Fibroblast of lung (primary cell): ENCODE results near the gene TRIM37. TPM values are rescaled to one million over a fixed set of nuclear protein-coding genes. Genes with fewer than 3 reads are reported as not detected.

Experiments
- DNase-seq, 2 donors: peaks; one replicate each; pipeline versions ENCODE4 v3.0.0 to v3.0.0-alpha.2; 2010; ENCODE audit warnings: low read depth in 2 of 2
- H2AFZ ChIP-seq: 2 replicates; pipeline ENCODE4 v1.5.1; 2012; ENCODE audit warnings: low read length, control low read depth, inconsistent platforms
- H3K27ac ChIP-seq: 2 replicates; pipeline ENCODE4 v1.5.1; 2011; ENCODE audit warnings: low read length, control low read depth; ENCODE audit not compliant: insufficient read depth
- H3K27me3 ChIP-seq: 2 replicates; pipeline ENCODE4 v1.5.1; 2011; ENCODE audit warnings: mild to moderate bottlenecking, low read length; ENCODE audit not compliant: control insufficient read depth, insufficient read depth
- H3K36me3 ChIP-seq: 2 replicates; pipeline ENCODE4 v1.5.1; 2011; ENCODE audit warnings: low read length; ENCODE audit not compliant: control insufficient read depth, insufficient read depth
- H3K4me1 ChIP-seq: 2 replicates; pipeline ENCODE4 v1.5.1; 2011; ENCODE audit warnings: low read length; ENCODE audit not compliant: control insufficient read depth, insufficient read depth; ENCODE audit errors: extremely low read depth
- H3K4me2 ChIP-seq: 2 replicates; pipeline ENCODE4 v1.5.1; 2011; ENCODE audit warnings: low read length, control low read depth; ENCODE audit not compliant: insufficient read depth; ENCODE audit errors: extremely low read depth
- H3K4me3 ChIP-seq, 4 experiments: fragments of 200-600 bp in 1 of 4; sonication (generic) in 1 of 4; replicated peaks in 1 of 4; 2 replicates each; pipeline ENCODE4 v1.5.1; 2011 to 2016; ENCODE audit warnings: low read length in 4 of 4, low read depth in 3 of 4, mild to moderate bottlenecking in 3 of 4, control low read depth in 2 of 4, inconsistent platforms in 1 of 4, mixed read lengths in 1 of 4; ENCODE audit not compliant: insufficient read depth in 1 of 4; ENCODE audit errors: control extremely low read depth in 1 of 4
- H3K79me2 ChIP-seq: 2 replicates; pipeline ENCODE4 v1.5.1; 2012; ENCODE audit warnings: mild to moderate bottlenecking, low read length, inconsistent platforms; ENCODE audit not compliant: control insufficient read depth, insufficient read depth
- H3K9ac ChIP-seq: 2 replicates; pipeline ENCODE4 v1.5.1; 2011; ENCODE audit warnings: mild to moderate bottlenecking, low read length, control low read depth; ENCODE audit not compliant: insufficient read depth
- H3K9me3 ChIP-seq: 2 replicates; pipeline ENCODE4 v1.5.1; 2012; ENCODE audit warnings: low read depth, low read length; ENCODE audit not compliant: control insufficient read depth, insufficient read depth
- H4K20me1 ChIP-seq: 2 replicates; pipeline ENCODE4 v1.5.1; 2011; ENCODE audit warnings: low read length; ENCODE audit not compliant: control insufficient read depth, insufficient read depth; ENCODE audit errors: extremely low read depth
- EZH2 ChIP-seq: IDR thresholded peaks from 2 replicates; pipeline ENCODE4 v1.5.1; 2012; ENCODE audit warnings: low read length, control low read depth, mild to moderate bottlenecking; ENCODE audit errors: missing control alignments
- polyA plus RNA-seq, 2 donors: library from polyadenylated mRNA; depleted of rRNA in 1 of 2; stranded (reverse) in 1 of 2; unstranded in 1 of 2; fragments of >200 nt; gene quantifications; 2 replicates each; pipeline ENCODE4 v1.2.1, GENCODE V29; 2011 to 2012; ENCODE audit warnings: missing spikeins in 1 of 2
- total RNA-seq: library from RNA; depleted of rRNA; stranded (reverse); fragments of >200 nt; gene quantifications from 2 replicates; pipeline ENCODE4 v1.2.1, GENCODE V29; 2014
- TF ChIP-seq, protein P1 (sequence below), 2 donors: IDR thresholded peaks in 1 of 2; conservative IDR thresholded peaks in 1 of 2; 1 replicate in 1 of 2; 2 replicates in 1 of 2; pipeline ENCODE4 v1.5.1; 2011 to 2012; ENCODE audit warnings: low read length in 2 of 2, control low read depth in 1 of 2, inconsistent platforms in 1 of 2, low read depth in 1 of 2, mild to moderate bottlenecking in 1 of 2

The TRIM37 gene
- total and polyA plus RNA-seq, 2 donors (not counting 1 experiment from before 2014, with no cell fraction given): 29.3 to 55.3 TPM

DNA sequence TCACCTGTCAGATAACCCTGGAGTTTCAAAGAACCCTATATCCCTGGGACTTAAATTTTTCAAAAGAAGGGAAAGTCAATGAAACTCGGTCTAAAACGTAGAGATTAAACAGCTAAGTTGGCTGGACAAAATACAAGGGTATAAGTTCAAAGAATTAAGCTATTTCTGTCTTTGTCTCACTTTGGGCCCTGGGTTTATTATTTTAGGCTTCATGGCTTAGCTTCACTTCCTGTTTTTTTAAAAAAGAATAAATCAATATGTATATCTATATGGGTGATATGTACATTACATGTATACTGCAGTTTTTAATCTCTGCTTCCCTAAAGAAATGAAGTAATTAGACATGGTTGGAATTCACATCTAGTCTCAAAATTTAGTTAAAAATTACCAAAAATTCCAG lies 132.3 kb downstream of the TRIM37 start:
- no peak for TF ChIP-seq EZH2
- TF ChIP-seq, protein P1, sequence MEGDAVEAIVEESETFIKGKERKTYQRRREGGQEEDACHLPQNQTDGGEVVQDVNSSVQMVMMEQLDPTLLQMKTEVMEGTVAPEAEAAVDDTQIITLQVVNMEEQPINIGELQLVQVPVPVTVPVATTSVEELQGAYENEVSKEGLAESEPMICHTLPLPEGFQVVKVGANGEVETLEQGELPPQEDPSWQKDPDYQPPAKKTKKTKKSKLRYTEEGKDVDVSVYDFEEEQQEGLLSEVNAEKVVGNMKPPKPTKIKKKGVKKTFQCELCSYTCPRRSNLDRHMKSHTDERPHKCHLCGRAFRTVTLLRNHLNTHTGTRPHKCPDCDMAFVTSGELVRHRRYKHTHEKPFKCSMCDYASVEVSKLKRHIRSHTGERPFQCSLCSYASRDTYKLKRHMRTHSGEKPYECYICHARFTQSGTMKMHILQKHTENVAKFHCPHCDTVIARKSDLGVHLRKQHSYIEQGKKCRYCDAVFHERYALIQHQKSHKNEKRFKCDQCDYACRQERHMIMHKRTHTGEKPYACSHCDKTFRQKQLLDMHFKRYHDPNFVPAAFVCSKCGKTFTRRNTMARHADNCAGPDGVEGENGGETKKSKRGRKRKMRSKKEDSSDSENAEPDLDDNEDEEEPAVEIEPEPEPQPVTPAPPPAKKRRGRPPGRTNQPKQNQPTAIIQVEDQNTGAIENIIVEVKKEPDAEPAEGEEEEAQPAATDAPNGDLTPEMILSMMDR (conservative IDR thresholded peaks at IDR 0.05 in 1 of 2, IDR thresholded peaks at IDR 0.05 in 1 of 2; ENCODE audit: low read depth in 1 of 2, low read length in 2 of 2): no peak
- no peak for DNase-seq
- H4K20me1 ChIP-seq: no peaks in the 10 kb centered on the region
- no peak overlapping the region for H2AFZ ChIP-seq
- no peaks in the 10 kb centered on the region for H3K27me3 ChIP-seq
- no peaks in the 10 kb centered on the region for H3K4me1 ChIP-seq
- no peak overlapping the region for H3K27ac ChIP-seq
- no peaks in the 10 kb centered on the region for H3K36me3 ChIP-seq
- no peaks in the 10 kb centered on the region for H3K9me3 ChIP-seq
- H3K79me2 ChIP-seq: no peaks in the 10 kb centered on the region
- no peak overlapping the region for H3K4me2 ChIP-seq
- H3K4me3 ChIP-seq: no peak overlapping the region
- H3K9ac ChIP-seq: no peak overlapping the region

GRCh38 chr17:58970609-58971450 lies 135.8 kb downstream of the TRIM37 start:
- TF ChIP-seq EZH2: no peak
- TF ChIP-seq, protein P1 (conservative IDR thresholded peaks at IDR 0.05 in 1 of 2, IDR thresholded peaks at IDR 0.05 in 1 of 2; ENCODE audit: low read depth in 1 of 2, low read length in 2 of 2): no peak
- Histone ChIP-seq H4K20me1 (no peaks in the 10 kb centered on the region), H3K9me3 (no peaks in the 10 kb centered on the region), H3K27me3 (no peaks in the 10 kb centered on the region), H3K27ac (no peak overlapping the region), H3K4me2 (no peak overlapping the region), H3K9ac (no peak overlapping the region), H3K36me3 (no peaks in the 10 kb centered on the region), H3K79me2 (no peaks in the 10 kb centered on the region), H3K4me1 (no peaks in the 10 kb centered on the region), H2AFZ (no peak overlapping the region), H3K4me3 (no peak overlapping the region)
- peak in 1 of 2 donors; percentile 66 for DNase-seq

- no peaks in the 10 kb centered on the region for H4K20me1 ChIP-seq
- H3K27me3 ChIP-seq: no peaks in the 10 kb centered on the region
- TF ChIP-seq, protein P1 (conservative IDR thresholded peaks at IDR 0.05 in 1 of 2, IDR thresholded peaks at IDR 0.05 in 1 of 2; ENCODE audit: low read depth in 1 of 2, low read length in 2 of 2): no peak
- TF ChIP-seq EZH2: no peak
- H3K79me2 ChIP-seq: no peaks in the 10 kb centered on the region
- no peaks in the 10 kb centered on the region for H3K9me3 ChIP-seq
- H3K4me3 ChIP-seq: no peak overlapping the region
- H3K36me3 ChIP-seq: no peaks in the 10 kb centered on the region
- no peak overlapping the region for H3K27ac ChIP-seq
- no peak overlapping the region for H2AFZ ChIP-seq
- H3K4me2 ChIP-seq: no peak overlapping the region
- peak in 1 of 2 donors; percentile 61 for DNase-seq
- H3K9ac ChIP-seq: no peak overlapping the region
- no peaks in the 10 kb centered on the region for H3K4me1 ChIP-seq
These were observed 137.1 kb downstream of the TRIM37 start for GRCh38 chr17:58969612-58970011.
